ENCODE measurements around the gene SPINT1. TPM values are rescaled to one million over a fixed set of nuclear protein-coding genes. Genes with fewer than 3 reads are reported as not detected.
A peak's percentile ranks its signal among the peaks of the same experiment; 100 is the strongest.

The SPINT1 gene
- total and polyA plus RNA-seq, 2 of the 13 experiments (the other 11 are each of a cell fraction or from before 2014, with no cell fraction given), result 0.49 to 2.5 TPM

- no peak for TF ChIP-seq SETDB1 (CRISPR knock-in tag; IDR thresholded peaks at IDR 0.05; ENCODE audit: borderline replicate concordance)
- TF ChIP-seq ZBTB3 (CRISPR knock-in tag; IDR thresholded peaks at IDR 0.05; ENCODE audit: borderline replicate concordance, low read depth), result no peak
- no peak for TF ChIP-seq ZSCAN5A (CRISPR knock-in tag; IDR thresholded peaks at IDR 0.05; ENCODE audit: borderline replicate concordance)
- peak; percentile 35; the same call in 1 of the 2 replicates for TF ChIP-seq ZBTB8A (CRISPR knock-in tag; IDR thresholded peaks at IDR 0.05; ENCODE audit: borderline replicate concordance, low read depth)
- TF ChIP-seq, protein P1, sequence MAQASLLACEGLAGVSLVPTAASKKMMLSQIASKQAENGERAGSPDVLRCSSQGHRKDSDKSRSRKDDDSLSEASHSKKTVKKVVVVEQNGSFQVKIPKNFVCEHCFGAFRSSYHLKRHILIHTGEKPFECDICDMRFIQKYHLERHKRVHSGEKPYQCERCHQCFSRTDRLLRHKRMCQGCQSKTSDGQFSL (CRISPR knock-in tag; IDR thresholded peaks at IDR 0.05), result no peak
- peak; percentile 11 for TF ChIP-seq HCFC1 (IDR thresholded peaks at IDR 0.05; ENCODE audit: low read depth, low read length)
- TF ChIP-seq HNF4G (IDR thresholded peaks at IDR 0.05; ENCODE audit: borderline replicate concordance, low read depth, low read length), result no peak
- no peak for TF ChIP-seq HNF4G (CRISPR knock-in tag; IDR thresholded peaks at IDR 0.05; ENCODE audit: borderline replicate concordance, low read depth)
- TF ChIP-seq ZNF317 (CRISPR knock-in tag; IDR thresholded peaks at IDR 0.05), result no peak; the same call in 1 of the 2 replicates
- TF ChIP-seq NCOA1 (CRISPR knock-in tag; IDR thresholded peaks at IDR 0.05), result 0 out of 2 replicates have a peak, but pooled peaks have one; percentile 39
- TF ChIP-seq, protein P2, sequence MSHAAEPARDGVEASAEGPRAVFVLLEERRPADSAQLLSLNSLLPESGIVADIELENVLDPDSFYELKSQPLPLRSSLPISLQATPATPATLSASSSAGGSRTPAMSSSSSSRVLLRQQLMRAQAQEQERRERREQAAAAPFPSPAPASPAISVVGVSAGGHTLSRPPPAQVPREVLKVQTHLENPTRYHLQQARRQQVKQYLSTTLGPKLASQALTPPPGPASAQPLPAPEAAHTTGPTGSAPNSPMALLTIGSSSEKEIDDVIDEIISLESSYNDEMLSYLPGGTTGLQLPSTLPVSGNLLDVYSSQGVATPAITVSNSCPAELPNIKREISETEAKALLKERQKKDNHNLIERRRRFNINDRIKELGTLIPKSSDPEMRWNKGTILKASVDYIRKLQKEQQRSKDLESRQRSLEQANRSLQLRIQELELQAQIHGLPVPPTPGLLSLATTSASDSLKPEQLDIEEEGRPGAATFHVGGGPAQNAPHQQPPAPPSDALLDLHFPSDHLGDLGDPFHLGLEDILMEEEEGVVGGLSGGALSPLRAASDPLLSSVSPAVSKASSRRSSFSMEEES (CRISPR knock-in tag; IDR thresholded peaks at IDR 0.05), result peak; percentile 82
- no peak for TF ChIP-seq ZSCAN30 (CRISPR knock-in tag; IDR thresholded peaks at IDR 0.05)
- no peak for TF ChIP-seq GPBP1L1 (CRISPR knock-in tag; IDR thresholded peaks at IDR 0.05)
- TF ChIP-seq, protein P3, sequence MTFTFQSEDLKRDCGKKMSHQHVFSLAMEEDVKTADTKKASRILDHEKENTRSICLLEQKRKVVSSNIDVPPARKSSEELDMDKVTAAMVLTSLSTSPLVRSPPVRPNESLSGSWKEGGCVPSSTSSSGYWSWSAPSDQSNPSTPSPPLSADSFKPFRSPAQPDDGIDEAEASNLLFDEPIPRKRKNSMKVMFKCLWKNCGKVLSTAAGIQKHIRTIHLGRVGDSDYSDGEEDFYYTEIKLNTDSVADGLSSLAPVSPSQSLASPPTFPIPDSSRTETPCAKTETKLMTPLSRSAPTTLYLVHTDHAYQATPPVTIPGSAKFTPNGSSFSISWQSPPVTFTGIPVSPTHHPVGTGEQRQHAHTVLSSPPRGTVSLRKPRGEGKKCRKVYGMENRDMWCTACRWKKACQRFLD (CRISPR knock-in tag; IDR thresholded peaks at IDR 0.05; ENCODE audit: borderline replicate concordance), result no peak
- no peak for TF ChIP-seq THAP8 (CRISPR knock-in tag; IDR thresholded peaks at IDR 0.05; ENCODE audit: borderline replicate concordance)
- no peak for TF ChIP-seq DNMT3B (CRISPR knock-in tag; conservative IDR thresholded peaks at IDR 0.05)
- no peak for TF ChIP-seq ZNF234 (CRISPR knock-in tag; conservative IDR thresholded peaks at IDR 0.05)
- TF ChIP-seq MATR3 (CRISPR knock-in tag; IDR thresholded peaks at IDR 0.05), result no peak
- TF ChIP-seq NFRKB (IDR thresholded peaks at IDR 0.05), result no peak
- no peak for TF ChIP-seq MAFF (IDR thresholded peaks at IDR 0.05; ENCODE audit: low read depth, low read length)
These were observed 50.2 kb downstream of the SPINT1 start, which contains the start of gene VPS18 (continued) for GRCh38 chr15:40893733-40894680.
